NCI-H2196 (cell line): Measurements from ENCODE around the gene POTEM.
"Not testable (repeated sequence)": the region's sequence is repeated elsewhere in the genome, so short reads cannot be mapped to it uniquely, and the experiment has no call there.

Experiments used
- DNase-seq: peaks from one replicate; lab custom pipeline; 2025; ENCODE audit not compliant: unreplicated experiment; lab: John Stamatoyannopoulos, UW

Gene POTEM

GRCh38 chr14:18967134-18967533 is at the start of gene POTEM:
TSS of gene POTEM (plus strand) at chr14:18967434. CDS start at chr14:18967486, 52 bp downstream.
- not testable (repeated sequence) for DNase-seq

- DNase-seq: not testable (repeated sequence)
Observed at GRCh38 chr14:18918345-18918744, 48.9 kb upstream of the POTEM start.

- not testable (repeated sequence) for DNase-seq
Observed at GRCh38 chr14:18920052-18920451, 47.2 kb upstream of the POTEM start.

GRCh38 chr14:18921055-18921701 is 46.1 kb upstream of the POTEM start:
- DNase-seq: not testable (repeated sequence)

- DNase-seq: not testable (repeated sequence)
Observed at GRCh38 chr14:18936848-18937247, 30.4 kb upstream of the POTEM start.

GRCh38 chr14:18938733-18939132 is 28.5 kb upstream of the POTEM start:
- DNase-seq: not testable (repeated sequence)

- not testable (repeated sequence) for DNase-seq
Observed at GRCh38 chr14:18949939-18950338, 17.3 kb upstream of the POTEM start.

- not testable (repeated sequence) for DNase-seq
Observed at GRCh38 chr14:18953085-18953484, 14.1 kb upstream of the POTEM start.

- DNase-seq: not testable (repeated sequence)
Observed at GRCh38 chr14:18955816-18956215, 11.4 kb upstream of the POTEM start.

GRCh38 chr14:18961576-18961975 is 5.7 kb upstream of the POTEM start:
- not testable (repeated sequence) for DNase-seq

- DNase-seq: not testable (repeated sequence)
Observed at GRCh38 chr14:18962143-18962542, 5.1 kb upstream of the POTEM start.

- DNase-seq: not testable (repeated sequence)
Observed at GRCh38 chr14:18963276-18963675, 4.0 kb upstream of the POTEM start.

- DNase-seq: not testable (repeated sequence)
Observed at GRCh38 chr14:18964878-18965277, 2.4 kb upstream of the POTEM start.

GRCh38 chr14:19002566-19002965 is 35.3 kb downstream of the POTEM start:
- not testable (repeated sequence) for DNase-seq

- DNase-seq: not testable (repeated sequence)
Observed at GRCh38 chr14:19006490-19006889, 39.3 kb downstream of the POTEM start.

- not testable (repeated sequence) for DNase-seq
Observed at GRCh38 chr14:19007678-19008077, 40.4 kb downstream of the POTEM start.

GRCh38 chr14:19011029-19011428 is 43.8 kb downstream of the POTEM start:
- not testable (repeated sequence) for DNase-seq

GRCh38 chr14:19011703-19012102 is 44.5 kb downstream of the POTEM start:
- not testable (repeated sequence) for DNase-seq

GRCh38 chr14:19015185-19015584 is 48.0 kb downstream of the POTEM start:
- not testable (repeated sequence) for DNase-seq

GRCh38 chr14:19025080-19025589 is 57.9 kb downstream of the POTEM start:
- not testable (repeated sequence) for DNase-seq

- not testable (repeated sequence) for DNase-seq
Observed at GRCh38 chr14:19026649-19027351, 59.6 kb downstream of the POTEM start.

GRCh38 chr14:19027895-19028294 is 60.7 kb downstream of the POTEM start:
- DNase-seq: not testable (repeated sequence)
